Chondrocyte (in vitro differentiated cells): ENCODE data around the gene RAB17. TPM values are rescaled to one million over a fixed set of nuclear protein-coding genes. Genes with fewer than 3 reads are reported as not detected.

Source experiments
- DNase-seq: peaks from one replicate; pipeline ENCODE4 v3.0.0; 2021; ENCODE audit warnings: mixed read lengths, low spot score
- H3K27ac Mint-ChIP-seq: one replicate; pipeline ENCODE4 v1.8.0; 2021; ENCODE audit warnings: mild to moderate bottlenecking, moderate library complexity, mixed read lengths; ENCODE audit not compliant: unreplicated experiment
- H3K27me3 Mint-ChIP-seq: 2 replicates; pipeline ENCODE4 v1.8.0; 2021; ENCODE audit warnings: low read depth, mixed read lengths
- H3K36me3 Mint-ChIP-seq: 2 replicates; pipeline ENCODE4 v1.8.0; 2021; ENCODE audit warnings: low read depth, mixed read lengths
- H3K4me1 Mint-ChIP-seq: 2 replicates; pipeline ENCODE4 v1.8.0; 2021; ENCODE audit warnings: low read depth, mild to moderate bottlenecking, mixed read lengths
- H3K4me3 Mint-ChIP-seq: one replicate; pipeline ENCODE4 v1.8.0; 2021; ENCODE audit warnings: mild to moderate bottlenecking, moderate library complexity, mixed read lengths; ENCODE audit not compliant: unreplicated experiment
- H3K9me3 Mint-ChIP-seq: 2 replicates; pipeline ENCODE4 v1.8.0; 2021; ENCODE audit warnings: low read depth, mixed read lengths
- CTCF ChIP-seq: fragments of 200-600 bp; sonication (generic); IDR thresholded peaks from 2 replicates; pipeline ENCODE4 v1.5.0; 2021; ENCODE audit warnings: antibody characterized with exemption, mild to moderate bottlenecking, moderate library complexity
- total RNA-seq: library from RNA; stranded (reverse); gene quantifications from 3 replicates; pipeline ENCODE4 v1.2.1, GENCODE V29; 2021

RAB17 gene
- total RNA-seq, 1 donor from 2014 or later: 0.25 TPM

- H3K27ac Mint-ChIP-seq: no peak overlapping the region
- H3K4me1 Mint-ChIP-seq: no peaks in the 10 kb centered on the region
- no peaks in the 10 kb centered on the region for H3K9me3 Mint-ChIP-seq
- no peaks in the 10 kb centered on the region for H3K36me3 Mint-ChIP-seq
- no peak overlapping the region for H3K4me3 Mint-ChIP-seq
- peak; percentile 88 for DNase-seq
- no peaks in the 10 kb centered on the region for H3K27me3 Mint-ChIP-seq
- TF ChIP-seq CTCF: no peak
Observed at GRCh38 chr2:237525559-237526157, 64.9 kb downstream of the RAB17 start.

GRCh38 chr2:237524631-237525030, 65.9 kb downstream of the RAB17 start:
- Mint-ChIP-seq H3K27me3 (no peaks in the 10 kb centered on the region), H3K4me1 (no peaks in the 10 kb centered on the region), H3K9me3 (no peaks in the 10 kb centered on the region), H3K4me3 (no peak overlapping the region), H3K36me3 (no peaks in the 10 kb centered on the region), H3K27ac (no peak overlapping the region)
- TF ChIP-seq CTCF: no peak
- peak; percentile 38 for DNase-seq

Other genes with a start within 250 kb of the RAB17 start
- 250 to 264 TPM (median 264 TPM) in 3 replicates for gene COL6A3, start 176.6 kb downstream of the RAB17 start, total RNA-seq
- gene MLPH, start 103.5 kb downstream of the RAB17 start, total RNA-seq: 3.7 to 6.1 TPM (median 5.6 TPM) in 3 replicates
- not detected in 3 replicates for gene PRLH, start 24.2 kb downstream of the RAB17 start, total RNA-seq
- gene LRRFIP1, start 36.9 kb upstream of the RAB17 start, total RNA-seq: 84.7 to 97.5 TPM (median 91.5 TPM) in 3 replicates
- 0.48 to 0.54 TPM (median 0.50 TPM) in 3 replicates for gene RBM44, start 208.0 kb upstream of the RAB17 start, total RNA-seq